Measurements from ENCODE around the gene ATP9A.
"Not testable (repeated sequence)": the region's sequence is repeated elsewhere in the genome, so short reads cannot be mapped to it uniquely, and the experiment has no call there.

The ATP9A gene

GRCh38 chr20:51688600-51689244, 79.5 kb downstream of the ATP9A start:
- no peak for DNase-seq (ENCODE audit: low spot score)

GRCh38 chr20:51687630-51688029, 80.6 kb downstream of the ATP9A start:
- DNase-seq (ENCODE audit: low spot score) = no peak

GRCh38 chr20:51687108-51687507, 81.1 kb downstream of the ATP9A start:
- DNase-seq (ENCODE audit: low spot score) = no peak

- not testable (repeated sequence) for DNase-seq (ENCODE audit: low spot score)
These were observed 82.7 kb downstream of the ATP9A start for GRCh38 chr20:51685494-51685893.

- DNase-seq (ENCODE audit: low spot score) = no peak
These were observed 88.0 kb downstream of the ATP9A start for GRCh38 chr20:51680067-51680749.

- DNase-seq (ENCODE audit: low spot score) = no peak
These were observed 88.8 kb downstream of the ATP9A start for GRCh38 chr20:51679254-51679921.

- DNase-seq (ENCODE audit: low spot score) = no peak
These were observed 90.0 kb downstream of the ATP9A start for GRCh38 chr20:51678026-51678697.

- DNase-seq (ENCODE audit: low spot score) = no peak
These were observed 99.2 kb downstream of the ATP9A start for GRCh38 chr20:51668947-51669346.

- DNase-seq (ENCODE audit: low spot score) = no peak
These were observed 99.7 kb downstream of the ATP9A start for GRCh38 chr20:51668515-51668914.

GRCh38 chr20:51667491-51667890, 100.7 kb downstream of the ATP9A start:
- DNase-seq (ENCODE audit: low spot score) = no peak

GRCh38 chr20:51667002-51667408, 101.2 kb downstream of the ATP9A start:
- DNase-seq (ENCODE audit: low spot score) = no peak

GRCh38 chr20:51666126-51666525, 102.1 kb downstream of the ATP9A start:
- no peak for DNase-seq (ENCODE audit: low spot score)

GRCh38 chr20:51665543-51666118, 102.6 kb downstream of the ATP9A start:
- no peak for DNase-seq (ENCODE audit: low spot score)

- no peak for DNase-seq (ENCODE audit: low spot score)
These were observed 106.5 kb downstream of the ATP9A start for GRCh38 chr20:51661609-51662178.

- no peak for DNase-seq (ENCODE audit: low spot score)
These were observed 107.2 kb downstream of the ATP9A start for GRCh38 chr20:51660672-51661608.

GRCh38 chr20:51659491-51660050, 108.6 kb downstream of the ATP9A start:
- no peak for DNase-seq (ENCODE audit: low spot score)

- no peak for DNase-seq (ENCODE audit: low spot score)
These were observed 111.4 kb downstream of the ATP9A start for GRCh38 chr20:51656726-51657260.

GRCh38 chr20:51656089-51656488, 112.1 kb downstream of the ATP9A start:
- DNase-seq (ENCODE audit: low spot score) = not testable (repeated sequence)

- no peak for DNase-seq (ENCODE audit: low spot score)
These were observed 113.7 kb downstream of the ATP9A start for GRCh38 chr20:51654495-51654894.

GRCh38 chr20:51654060-51654459, 114.1 kb downstream of the ATP9A start:
- DNase-seq (ENCODE audit: low spot score) = no peak

All from iPS-NIHi11 (cell line).